Measurements from ENCODE around the gene ZNF44.
A peak's percentile ranks its signal among the peaks of the same experiment; 100 is the strongest.
"Not testable (repeated sequence)": the region's sequence is repeated elsewhere in the genome, so short reads cannot be mapped to it uniquely, and the experiment has no call there.

ZNF44 gene

DNA sequence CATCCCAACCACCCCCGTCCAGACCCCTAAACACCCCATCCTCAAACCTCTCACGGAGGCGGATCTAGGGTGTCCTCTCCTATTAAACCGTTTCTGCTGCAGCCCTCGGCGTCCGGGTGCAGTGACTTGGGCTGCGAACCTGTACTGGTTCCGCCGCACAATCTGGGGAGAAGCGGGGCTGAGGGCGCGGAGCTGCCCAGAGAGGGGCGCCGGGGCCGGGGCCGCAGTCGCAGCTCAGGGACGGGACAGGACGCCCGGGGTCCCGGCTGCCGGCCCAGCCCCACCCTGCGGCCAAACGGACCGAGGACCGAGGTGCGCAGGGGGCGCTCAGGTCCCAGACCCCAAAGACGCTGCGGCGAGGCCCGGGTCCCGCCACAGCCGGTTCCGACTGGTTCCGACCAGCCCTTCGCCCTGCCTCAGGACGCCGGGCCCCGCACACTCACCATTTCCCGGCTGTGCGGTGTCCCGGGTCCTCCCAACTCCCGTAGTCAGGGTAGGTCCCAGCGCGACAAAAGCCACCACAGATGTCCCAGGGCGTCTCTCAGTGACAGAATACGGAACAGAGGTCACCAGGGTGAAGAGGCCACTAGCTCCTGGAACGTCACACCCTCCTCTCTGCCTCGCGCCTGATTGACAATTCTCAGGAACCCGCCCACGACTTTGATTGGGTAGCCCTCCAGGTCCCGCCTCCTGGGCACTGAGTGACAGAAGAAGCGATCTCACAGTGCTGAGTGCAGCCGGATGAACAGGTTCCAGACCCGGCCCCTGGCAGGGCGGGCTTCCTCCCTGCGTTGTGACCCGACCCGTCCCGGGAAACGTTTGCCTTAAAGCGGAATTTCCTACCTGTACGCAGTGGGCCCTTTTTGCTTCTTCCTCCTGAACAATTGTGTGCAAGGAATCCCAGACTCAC is at the start of gene ZNF44:
Gene ZNF44, minus strand, starts transcription at position 635 of the 910 bp plus-strand sequence. Its CDS starts 189 bp downstream, at position 446.
- peak; percentile 92 for DNase-seq

DNA sequence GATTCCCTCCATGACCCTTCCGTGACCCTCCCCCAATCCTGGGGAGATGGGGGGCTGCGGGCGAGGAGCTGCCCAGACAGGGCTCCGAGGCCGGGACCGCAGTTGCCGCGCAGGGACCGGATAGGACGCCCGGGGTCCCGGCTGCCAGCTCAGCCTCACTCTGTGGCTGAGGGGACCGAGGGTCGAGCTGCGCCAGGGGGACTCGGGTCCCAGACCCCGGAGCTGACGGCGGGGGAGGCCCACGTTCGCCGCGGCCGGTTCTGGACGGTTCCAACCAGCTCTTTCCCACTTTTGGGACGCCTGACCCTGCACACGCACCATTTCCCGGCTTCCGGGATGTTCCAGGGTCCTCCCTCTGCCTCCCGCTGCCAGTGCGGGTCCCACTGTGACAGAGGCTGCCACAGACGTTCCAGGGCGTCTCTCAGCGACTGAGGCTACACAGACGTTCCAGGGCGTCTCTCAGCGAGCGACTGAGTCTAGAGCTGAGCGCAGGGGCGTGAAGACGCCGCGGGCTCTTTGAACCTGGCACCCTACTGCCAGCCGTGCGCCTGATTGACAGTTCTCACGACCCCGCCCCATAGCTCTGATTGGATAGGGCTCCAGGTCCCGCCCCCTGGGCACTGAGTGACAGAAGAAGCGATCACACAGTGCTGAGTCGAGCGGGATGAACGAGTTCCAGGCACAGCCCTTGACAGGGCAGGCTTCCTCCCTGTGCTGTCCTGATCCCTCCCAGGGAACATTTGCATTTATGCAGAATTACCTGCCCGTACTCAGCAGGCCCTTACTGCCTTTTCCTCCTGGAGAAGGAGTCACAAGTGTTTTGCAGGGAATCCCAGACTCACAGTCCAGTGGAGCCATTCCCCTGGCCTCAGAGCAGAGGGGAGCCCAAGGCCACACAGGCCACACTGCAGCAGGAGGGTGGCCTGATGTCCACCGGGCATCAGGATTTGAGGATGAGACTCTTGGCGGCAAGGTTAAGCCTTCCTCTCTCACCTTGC is 38.8 kb upstream of the ZNF44 start, which contains the start of gene ZNF563:
Gene ZNF563, minus strand, starts transcription at position 472 of the 998 bp plus-strand sequence. Its CDS starts 151 bp downstream, at position 321.
- peak; percentile 86 for DNase-seq

DNA sequence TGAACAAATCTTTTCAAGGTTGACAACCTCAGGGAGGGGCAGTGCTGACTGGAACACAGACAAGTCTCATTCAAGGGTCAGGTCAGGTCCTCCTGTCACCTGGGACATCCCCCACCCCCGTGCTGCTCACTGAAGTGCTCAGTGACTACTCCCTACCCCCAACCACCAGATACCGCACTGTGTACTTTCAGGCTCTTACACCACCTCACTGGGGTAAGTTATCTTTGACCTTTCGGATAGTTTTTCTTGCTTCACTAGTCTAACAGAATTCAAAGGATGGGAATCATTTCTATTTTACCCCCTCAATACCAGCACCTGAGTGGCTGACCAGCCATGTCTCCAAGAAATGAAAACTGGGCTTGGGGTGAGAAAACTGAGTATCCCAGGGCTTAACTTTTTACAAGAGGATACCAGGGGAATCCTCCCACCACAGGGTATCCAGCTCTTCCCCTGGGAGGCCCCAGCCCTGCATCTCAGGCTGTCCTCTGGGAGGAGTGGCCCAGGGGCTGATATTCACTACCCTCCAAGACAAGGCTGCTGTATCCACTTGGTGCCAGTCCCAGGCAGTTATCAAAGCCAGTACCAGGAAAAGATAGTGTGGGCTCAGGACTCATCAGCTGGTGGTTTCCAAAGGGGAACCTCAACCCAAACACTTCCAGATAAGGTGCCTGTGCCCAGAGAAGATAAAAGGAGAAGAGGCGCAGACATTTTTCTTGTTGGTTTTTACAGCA is 36.7 kb upstream of the ZNF44 start:
- no peak for DNase-seq

DNA sequence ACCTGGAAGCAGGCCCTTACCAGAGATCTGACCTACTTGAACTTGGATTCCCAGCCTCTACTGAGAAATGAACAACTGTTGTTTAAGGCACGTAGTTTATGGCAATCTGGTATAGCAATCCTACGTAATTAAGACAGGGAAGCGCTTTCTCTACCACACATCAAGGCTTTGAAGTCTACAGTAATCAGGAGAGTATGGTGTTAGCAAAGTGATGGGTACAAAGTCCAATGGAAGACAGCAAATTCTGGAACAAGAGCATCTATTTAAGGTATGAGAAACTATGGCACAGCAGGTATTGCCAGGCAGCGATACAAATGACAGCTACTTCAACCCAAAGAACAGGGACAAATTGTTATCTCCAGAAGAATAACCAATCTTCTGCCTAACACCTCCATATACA is 35.7 kb upstream of the ZNF44 start:
- DNase-seq, result no peak

DNA sequence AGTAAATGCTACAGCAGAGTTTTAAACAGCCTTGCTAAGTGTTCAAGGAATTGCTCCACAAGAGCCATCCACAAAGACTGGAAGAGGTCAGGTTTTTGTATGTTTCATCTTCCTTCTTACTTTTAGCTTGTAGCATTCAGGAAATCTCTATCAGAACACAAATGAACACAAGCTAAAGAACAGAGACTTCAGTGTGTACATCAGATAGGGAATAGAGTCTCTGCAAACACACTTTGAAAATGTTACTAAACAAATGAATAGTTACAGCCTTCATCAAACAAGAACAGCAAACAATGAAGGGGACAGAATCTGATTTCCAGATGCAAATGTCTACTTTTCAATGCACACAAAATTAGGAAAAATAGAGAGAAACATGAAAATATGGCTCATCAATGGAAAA is 31.0 kb upstream of the ZNF44 start:
- no peak for DNase-seq

GRCh38 chr19:12318782-12319413 is 24.2 kb upstream of the ZNF44 start:
- DNase-seq, result no peak

DNA sequence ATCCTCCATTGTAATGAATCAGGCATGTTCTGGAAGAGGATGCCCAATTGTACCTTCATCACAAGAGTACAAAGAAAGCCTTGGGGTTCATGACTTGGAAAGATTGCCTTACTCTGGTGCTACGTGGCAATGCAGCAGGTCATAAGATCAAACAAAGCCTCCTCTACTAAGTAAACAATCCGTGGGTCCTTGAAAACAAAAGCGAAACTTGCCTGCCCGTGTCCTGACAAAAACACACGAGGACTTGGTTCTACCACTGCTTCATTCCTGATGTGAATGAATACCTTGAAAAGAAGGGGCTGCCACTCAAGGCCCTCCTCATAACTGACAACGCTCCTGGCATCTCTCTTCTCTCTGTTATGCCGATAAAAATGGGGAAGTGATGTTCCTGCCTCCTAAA is 19.9 kb upstream of the ZNF44 start:
- no peak for DNase-seq

DNA sequence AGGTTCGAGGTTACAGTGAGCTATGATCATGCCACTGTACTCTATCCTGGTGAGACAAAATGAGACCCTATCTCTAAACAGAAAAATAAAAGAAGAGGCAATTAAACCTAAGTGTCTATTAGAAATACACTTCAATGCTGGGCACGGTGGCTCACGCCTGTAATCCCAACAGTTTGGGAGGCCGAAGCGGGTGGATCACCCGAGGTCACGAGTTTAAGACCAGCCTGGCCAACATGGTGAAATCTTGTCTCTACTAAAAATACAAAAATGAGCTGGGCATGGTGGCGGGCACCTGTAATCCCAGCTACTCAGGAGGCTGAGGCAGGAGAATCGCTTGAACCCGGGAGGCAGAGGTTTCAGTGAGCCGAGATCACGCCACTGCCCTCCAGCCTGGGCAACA is 14.2 kb upstream of the ZNF44 start:
- DNase-seq, result not testable (repeated sequence)

DNA sequence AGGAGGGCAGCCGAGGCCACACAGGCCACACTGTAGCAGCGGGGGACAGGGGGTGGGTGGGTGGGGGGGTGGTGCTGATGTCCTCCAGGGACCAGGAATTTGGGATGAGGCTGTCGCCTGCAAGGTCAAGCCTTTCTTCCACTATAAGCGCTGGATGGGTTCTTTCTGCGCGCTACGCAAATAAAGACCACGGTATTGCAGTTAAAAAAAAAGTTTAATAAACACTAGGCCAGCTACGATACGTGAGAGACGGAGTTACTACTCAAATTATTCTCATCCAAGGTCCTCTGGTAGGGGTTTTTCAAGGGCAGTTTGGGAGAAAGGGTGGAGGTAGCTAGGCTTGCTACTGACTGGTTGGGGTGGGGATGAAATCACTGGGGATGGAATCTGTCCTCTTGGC is 508 bp upstream of the ZNF44 start:
- no peak for DNase-seq

GRCh38 chr19:12293777-12294248 is 870 bp downstream of the ZNF44 start:
- peak; percentile 37 for DNase-seq

GRCh38 chr19:12289790-12290065 is 5.0 kb downstream of the ZNF44 start:
- no peak for DNase-seq

DNA sequence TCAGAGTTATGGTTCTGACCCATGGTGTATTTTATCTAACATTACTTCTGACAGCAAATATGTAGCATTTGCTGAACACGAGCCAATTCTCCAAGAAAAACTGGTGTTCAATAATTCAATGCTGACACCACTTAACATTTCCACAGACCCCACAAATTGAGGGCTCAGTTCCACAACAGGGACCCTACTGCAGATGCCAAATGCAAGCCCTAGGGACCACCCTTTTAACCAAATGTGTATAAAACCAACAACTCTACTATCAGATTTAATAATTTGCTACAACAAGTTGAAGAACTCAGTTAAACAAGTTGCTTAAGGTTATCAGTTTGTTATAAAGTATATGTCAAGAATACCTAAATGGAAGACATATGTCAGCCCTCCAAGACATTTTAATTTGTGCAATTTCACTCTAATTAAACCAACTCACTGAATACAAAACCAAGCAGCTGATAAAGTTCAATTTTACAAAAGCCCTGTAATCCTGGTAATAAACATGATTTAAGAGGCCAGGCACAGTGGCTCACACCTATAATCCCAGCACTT is 6.7 kb downstream of the ZNF44 start:
- DNase-seq, result no peak

DNA sequence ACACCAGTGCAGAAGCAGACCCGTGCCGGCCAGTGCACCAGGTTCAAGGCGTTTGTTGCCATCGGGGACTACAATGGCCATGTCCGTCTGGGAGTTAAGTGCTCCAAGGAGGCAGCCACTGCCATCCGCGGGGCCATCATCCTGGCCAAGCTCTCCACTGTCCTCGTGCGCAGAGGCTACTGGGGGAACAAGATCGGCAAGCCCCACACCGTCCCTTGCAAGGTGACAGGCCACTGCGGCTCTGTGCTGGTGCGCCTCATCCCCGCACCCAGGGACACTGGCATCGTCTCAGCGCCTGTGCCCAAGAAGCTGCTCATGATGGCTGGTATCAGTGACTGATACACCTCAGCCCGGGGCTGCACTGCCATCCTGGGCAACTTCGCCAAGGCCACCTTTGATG is 10.1 kb downstream of the ZNF44 start:
- DNase-seq, result no peak

DNA sequence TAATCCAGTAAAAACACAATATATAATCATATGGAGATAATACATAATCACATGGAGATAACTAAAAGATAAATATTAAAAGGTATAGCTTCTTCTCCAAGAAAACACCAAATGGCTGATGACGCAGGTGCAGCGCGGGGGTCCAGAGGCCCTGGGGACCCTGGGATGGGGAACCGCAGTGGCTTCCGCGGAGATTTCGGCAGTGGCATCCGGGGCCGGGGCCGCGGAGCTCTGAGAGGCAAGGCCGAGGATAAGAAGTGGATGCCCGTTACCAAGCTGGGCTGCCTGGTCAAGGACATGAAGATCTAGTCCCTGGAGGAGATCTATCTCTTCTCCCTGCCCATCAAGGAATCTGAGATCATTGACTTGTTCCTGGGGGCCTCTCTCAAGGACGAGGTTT is 10.5 kb downstream of the ZNF44 start:
- DNase-seq, result no peak

- no peak for DNase-seq
Measured at GRCh38 chr19:12278713-12279112, 16.0 kb downstream of the ZNF44 start.

- no peak for DNase-seq
Measured at GRCh38 chr19:12272980-12273901, 21.4 kb downstream of the ZNF44 start.

- DNase-seq, result no peak
Measured at GRCh38 chr19:12272386-12272785, 22.3 kb downstream of the ZNF44 start.

DNA sequence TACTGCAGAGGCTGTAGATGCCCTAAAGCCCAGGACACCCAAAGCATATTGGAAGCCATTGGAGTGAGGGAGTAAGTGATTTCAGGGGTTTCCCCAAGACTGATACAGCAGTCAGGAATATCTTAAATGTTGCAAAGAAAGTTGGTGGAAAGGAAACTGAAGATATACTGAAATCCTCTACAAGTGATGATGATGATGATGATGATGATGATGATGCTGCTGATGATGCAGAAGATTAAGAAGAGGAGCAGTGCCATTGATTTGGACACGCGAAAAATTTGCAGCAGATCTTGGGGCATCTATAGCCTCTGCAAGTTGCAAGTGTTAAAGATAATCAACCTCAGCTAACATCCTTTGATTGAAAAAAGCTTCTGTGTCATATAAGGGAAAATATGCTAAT is 23.8 kb downstream of the ZNF44 start:
- no peak for DNase-seq

- DNase-seq, result no peak
Measured at GRCh38 chr19:12265921-12266704, 28.6 kb downstream of the ZNF44 start.

GRCh38 chr19:12261554-12261953 is 33.1 kb downstream of the ZNF44 start:
- no peak for DNase-seq

Data from amniotic stem cell (primary cell).